Cortex of kidney (tissue), 1 donor: ENCODE results near the gene LENEP.
"Not testable (repeated sequence)": the region's sequence is repeated elsewhere in the genome, so short reads cannot be mapped to it uniquely, and the experiment has no call there.

ENCODE experiments used
- DNase-seq: peaks from one replicate; lab custom pipeline; 2025; lab: John Stamatoyannopoulos, UW

The LENEP gene

DNA sequence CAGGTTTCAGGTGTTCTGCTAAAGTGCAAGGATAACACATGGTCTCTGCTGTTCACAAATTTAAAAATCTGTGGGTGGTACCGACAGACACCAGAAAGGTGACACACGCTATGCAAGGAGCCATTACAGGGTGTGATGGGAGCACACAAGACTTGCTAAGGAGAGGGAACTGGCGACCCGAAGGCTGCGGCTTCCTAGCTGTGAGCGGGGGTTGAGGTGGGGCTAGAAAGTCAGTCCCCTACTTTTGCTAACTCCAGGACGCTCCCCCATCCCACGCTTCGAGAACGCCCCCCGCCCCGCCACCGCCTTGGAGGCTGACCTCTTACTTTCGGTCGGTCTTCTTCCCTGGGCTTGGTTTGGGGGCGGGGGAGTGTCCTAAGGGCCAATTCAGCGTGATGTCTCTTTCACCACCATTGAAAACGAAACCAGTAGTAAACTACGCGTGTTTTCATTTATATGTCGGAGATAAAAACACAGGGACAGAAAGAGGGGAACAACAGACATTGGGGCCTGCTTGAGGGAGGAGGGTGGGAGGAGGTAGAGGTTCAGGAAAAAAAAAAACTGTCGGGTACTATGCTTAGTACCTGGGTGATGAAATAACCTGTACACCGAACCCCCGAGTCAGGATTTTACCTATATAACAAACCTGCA, 17.9 kb upstream of the LENEP start:
- no peak for DNase-seq

DNA sequence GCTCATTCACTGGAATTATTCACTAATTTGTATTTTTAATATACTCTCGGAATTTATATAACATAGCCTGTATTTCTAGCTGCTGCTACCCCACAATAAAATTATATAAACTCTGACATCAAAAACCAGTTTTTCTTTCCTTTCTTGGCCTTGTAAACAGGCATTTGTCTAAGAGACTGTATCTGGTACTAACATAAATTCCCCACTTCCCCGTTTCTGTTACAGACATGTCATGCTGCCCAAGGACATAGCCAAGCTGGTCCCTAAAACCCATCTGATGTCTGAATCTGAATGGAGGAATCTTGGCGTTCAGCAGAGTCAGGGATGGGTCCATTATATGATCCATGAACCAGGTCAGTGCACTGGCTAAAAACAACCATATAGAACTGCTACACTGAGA, 15.6 kb upstream of the LENEP start:
- DNase-seq, result not testable (repeated sequence)

- DNase-seq, result no peak
Observed at GRCh38 chr1:154978360-154978759, 15.0 kb upstream of the LENEP start.

- DNase-seq, result no peak
Observed at GRCh38 chr1:154982341-154982740, 11.0 kb upstream of the LENEP start.

DNA sequence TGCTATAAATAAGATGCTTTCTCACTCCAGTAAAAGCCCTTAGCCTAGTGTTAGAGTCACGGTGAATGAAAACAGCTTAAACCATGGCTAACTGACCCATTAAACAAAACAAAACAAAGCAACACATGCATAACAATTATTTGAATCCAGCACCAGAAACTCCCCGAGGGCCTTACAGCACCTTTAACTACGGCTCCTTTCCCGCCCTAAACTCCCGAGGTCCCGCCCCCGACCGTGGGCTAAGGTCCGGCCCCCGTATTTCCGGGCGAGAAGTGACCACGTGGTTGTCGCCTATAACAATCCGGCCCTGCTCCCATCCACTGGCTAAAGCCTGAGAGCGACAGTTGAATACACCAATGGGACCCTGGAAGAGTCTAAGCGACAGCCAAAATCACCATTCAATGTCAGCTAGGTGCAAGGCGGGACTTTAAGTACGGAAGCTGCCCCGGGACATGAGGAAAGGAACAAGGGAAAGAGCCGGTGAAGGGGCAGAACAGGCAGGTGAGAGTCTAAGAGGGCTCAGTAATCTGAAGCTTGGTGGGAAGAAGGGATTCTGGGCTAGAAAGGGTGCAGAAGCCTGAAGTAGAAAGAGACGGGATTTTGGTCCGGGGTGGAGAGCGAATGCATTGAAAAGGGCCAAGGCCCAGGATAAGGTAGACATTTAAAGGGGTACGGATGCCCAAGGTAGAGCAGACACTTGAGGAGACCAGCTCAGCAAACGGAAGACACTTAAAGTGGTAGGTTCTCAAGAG, 10.3 kb upstream of the LENEP start, which contains the start of gene FLAD1:
FLAD1 (plus strand) TSS at position 448 of the 752 bp plus-strand sequence. CDS start 351 bp downstream, outside the sequence.
- no peak for DNase-seq

DNA sequence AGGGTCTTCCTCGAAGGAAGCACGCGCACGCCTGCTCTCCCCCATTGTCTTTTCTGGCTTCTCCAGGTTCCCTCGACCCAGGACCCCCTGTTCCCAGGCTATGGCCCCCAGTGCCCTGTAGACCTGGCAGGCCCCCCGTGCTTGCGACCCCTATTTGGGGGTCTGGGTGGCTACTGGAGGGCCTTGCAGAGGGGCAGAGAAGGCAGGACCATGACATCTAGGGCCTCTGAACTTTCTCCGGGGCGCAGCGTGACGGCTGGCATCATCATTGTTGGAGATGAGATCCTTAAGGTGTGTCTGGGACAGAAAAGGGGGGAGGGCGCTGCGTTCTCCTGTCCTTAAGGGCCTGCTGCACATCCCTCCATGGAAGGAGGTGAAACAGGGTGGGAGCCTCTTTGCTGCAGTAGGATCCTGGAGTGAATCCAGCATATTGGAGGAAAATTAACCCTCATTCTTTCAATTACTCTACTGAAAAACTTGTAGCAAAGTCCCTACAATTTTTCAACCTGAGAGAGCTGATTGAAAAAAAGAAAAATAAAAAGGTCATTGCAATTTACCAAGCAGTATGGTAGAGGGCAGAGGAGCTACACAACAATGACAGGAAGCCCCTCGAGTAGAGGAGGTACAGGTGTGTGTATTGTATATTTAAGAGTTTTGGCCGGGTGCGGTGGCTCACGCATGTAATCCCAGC, 9.5 kb upstream of the LENEP start:
- DNase-seq, result no peak

DNA sequence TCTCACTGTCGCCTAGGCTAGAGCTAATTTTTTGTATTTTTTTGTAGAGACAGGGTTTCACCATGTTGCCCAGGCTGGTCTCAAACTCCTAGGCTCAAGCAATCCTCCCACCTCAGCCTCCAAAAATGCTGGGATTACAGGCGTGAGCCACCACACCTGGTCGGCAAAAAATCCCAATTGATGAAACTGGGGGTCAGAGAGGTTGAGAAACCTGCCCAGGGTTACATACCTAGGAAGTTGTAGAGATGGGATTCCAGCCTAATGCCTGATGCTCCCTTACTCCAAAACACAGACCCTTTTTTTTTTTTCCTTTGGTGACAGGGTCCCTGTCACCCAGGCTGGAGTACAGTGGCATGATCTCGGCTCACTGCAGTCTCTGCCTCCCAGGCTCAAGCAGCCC, 6.7 kb upstream of the LENEP start:
- not testable (repeated sequence) for DNase-seq

DNA sequence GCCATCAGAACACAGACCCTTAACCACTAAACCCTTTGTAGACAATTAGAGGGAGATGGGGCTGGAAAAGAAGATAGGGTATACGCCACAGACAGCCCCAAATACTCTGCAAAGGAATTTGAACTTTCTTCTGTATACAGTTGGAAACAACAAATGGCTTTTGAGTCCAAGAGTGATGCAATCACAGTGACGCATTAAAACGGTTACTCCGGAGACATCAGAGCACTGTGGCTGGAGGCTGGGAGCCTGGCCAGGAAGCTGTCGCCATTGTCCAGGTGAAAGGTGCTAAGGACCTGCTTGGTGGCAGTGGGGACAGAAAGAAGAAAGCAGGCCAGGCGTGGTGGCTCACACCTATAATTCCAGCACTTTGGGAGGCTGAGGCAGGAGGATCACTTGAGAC, 6.1 kb upstream of the LENEP start:
- DNase-seq, result no peak

GRCh38 chr1:154988058-154988954, 5.1 kb upstream of the LENEP start:
- DNase-seq, result no peak

- no peak for DNase-seq
Observed at GRCh38 chr1:154989195-154989860, 4.1 kb upstream of the LENEP start.

GRCh38 chr1:154990276-154990675, 3.1 kb upstream of the LENEP start:
- no peak for DNase-seq

DNA sequence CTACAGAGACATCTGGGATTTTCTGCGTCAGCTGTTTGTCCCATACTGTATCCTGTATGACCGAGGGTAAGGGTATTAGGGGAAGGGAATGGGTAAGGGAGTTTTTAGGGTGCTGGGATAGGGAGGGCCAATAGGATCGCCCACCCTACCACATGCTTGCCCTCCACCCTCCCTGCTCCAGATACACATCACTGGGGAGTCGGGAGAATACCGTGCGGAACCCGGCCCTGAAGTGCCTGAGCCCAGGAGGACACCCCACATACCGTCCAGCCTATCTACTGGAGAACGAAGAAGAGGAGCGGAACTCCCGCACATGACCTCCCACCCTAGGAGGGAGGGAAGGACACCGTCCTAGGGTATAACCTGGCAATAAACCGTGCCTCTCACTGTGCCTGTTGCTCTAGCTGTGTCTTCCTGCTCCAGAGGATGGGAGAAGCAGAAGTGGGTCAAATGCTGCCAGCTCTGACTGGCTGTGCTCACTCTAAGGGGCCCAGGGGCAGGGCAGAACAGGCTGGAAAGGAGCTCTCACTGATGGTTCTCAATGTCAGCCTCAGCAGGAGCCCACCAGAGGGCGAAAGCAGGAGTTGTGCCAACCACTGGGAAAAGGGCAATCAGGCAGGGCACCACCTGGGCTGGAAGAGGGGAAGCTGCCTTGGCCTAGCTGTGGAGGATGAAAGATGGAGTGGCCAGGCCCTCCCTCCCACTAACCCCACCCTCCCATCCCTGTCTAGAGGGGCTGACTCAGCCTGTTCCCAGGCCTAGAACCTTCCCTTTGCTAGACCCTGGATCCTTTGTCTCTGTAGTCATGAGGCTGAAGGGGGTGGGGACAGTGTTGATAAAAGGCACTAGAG, 440 bp upstream of the LENEP start:
- no peak for DNase-seq

DNA sequence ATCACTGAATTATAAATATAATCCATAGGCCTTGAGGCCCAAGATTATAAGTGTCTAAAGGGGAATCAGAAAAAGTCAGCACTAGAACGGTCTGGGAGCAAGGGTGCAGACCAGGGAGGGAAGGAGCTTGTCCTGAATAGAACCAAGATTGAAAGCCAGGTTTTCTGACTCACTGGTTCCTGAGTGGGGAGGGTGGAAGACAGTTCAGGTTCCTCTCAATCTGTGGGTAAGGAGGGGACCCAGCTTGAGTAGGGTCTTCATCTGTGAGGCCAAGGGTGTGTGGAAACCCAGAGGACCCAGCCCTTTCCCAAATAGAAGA, 842 bp downstream of the LENEP start:
- no peak for DNase-seq

GRCh38 chr1:154994591-154994990, 1.2 kb downstream of the LENEP start:
- DNase-seq, result no peak

DNA sequence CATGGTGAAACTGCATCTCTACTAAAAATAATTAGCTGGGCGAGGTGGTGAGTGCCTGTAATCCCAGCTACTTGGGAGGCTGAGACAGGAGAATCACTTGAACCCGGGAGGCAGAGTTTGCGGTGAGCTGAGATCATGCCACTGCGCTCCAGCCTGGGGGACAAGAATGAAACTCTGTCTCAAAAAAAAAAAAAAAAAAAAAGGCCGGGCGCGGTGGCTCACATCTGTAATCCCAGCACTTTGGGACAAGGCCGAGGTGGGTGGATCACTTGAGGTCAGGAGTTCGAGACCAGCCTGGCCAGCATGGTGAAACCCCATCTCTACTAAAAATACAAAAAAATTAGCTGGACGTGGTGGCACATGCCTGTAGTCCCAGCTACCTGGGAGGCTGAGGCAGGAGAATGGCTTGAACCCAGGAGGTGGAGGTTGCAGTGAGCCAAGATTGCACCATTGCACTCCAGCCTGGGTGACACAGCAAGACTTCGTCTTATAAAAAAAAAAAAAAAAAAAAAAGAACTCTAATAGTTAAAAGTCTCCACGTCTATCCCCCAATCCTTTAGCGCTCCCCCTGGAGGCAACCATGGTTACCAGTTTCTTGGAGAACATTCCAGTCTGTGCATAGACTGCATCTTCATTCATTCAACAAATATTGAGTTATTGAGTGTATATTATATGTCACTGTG, 2.1 kb downstream of the LENEP start:
- DNase-seq, result not testable (repeated sequence)

- no peak for DNase-seq
Observed at GRCh38 chr1:154996966-154997701, 3.7 kb downstream of the LENEP start.

- no peak for DNase-seq
Observed at GRCh38 chr1:154998201-154998780, 4.9 kb downstream of the LENEP start.

DNA sequence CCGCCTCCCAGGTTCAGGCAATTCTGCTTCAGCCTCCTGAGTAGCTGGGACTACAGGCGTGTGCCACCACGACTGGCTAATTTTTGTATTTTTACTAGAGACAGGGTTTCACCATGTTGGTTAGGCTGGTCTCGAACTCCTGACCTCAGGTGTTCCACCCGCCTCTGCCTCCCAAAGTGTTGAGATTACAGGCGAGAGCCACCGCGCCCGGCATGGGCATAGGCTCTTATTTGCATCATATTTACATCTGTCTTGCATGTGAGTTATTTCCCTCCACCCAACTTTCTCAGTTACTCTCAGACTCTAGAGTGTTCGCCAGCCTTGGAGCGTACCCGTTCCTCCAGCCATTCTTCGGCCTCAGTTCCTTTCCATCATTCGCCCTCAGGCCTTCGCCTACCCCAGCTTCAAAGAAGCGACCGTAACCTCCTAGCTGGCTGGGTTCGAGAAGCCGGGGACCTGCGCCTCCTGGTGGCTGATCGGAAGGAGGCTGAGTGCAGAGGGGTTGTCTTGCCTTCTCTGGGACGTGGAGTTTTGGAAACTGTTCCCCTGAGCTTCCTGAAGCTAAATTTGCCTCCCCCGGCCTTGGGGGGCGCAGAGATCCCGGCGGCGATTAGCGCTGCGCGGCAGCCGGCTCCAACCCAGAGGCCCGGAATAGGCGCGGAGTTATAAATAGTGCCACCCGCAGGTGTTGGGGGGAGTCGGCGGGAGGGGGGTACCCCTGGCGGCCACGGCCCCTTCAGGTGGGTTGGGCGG, 5.6 kb downstream of the LENEP start:
- DNase-seq, result no peak
